GM12878 (cell line): Measurements from ENCODE around the gene TRIM41. TPM values are rescaled to one million over a fixed set of nuclear protein-coding genes. Genes with fewer than 3 reads are reported as not detected.

Experiments
- ASH2L ChIP-seq: fragments of 300-600, 200-600 bp; sonication (generic); IDR thresholded peaks from 2 replicates; pipeline ENCODE4 v1.6.1; 2017; ENCODE audit warnings: low read depth, mild to moderate bottlenecking, borderline replicate concordance
- ATF7 ChIP-seq: fragments of 450-650 bp; IDR thresholded peaks from 2 replicates; pipeline ENCODE4 v1.6.1; 2016; ENCODE audit warnings: low read depth, mild to moderate bottlenecking
- CEBPB ChIP-seq, 2 experiments: fragments of 150-350 bp in 1 of 2; IDR thresholded peaks; 2 replicates each; pipeline ENCODE4 v1.6.1; 2012 to 2014; ENCODE audit warnings: low read depth in 2 of 2, low read length in 2 of 2, borderline replicate concordance in 1 of 2, inconsistent platforms in 1 of 2
- DPF2 ChIP-seq: fragments of 450-650 bp; IDR thresholded peaks from 2 replicates; pipeline ENCODE4 v1.6.1; 2017; ENCODE audit warnings: mild to moderate bottlenecking
- EGR1 ChIP-seq, 2 experiments: IDR thresholded peaks; 1 replicate in 1 of 2; 2 replicates in 1 of 2; pipeline ENCODE4 v1.6.1; 2011 to 2012; ENCODE audit warnings: low read depth in 2 of 2, low read length in 2 of 2, borderline replicate concordance in 1 of 2, mild to moderate bottlenecking in 1 of 2, moderate library complexity in 1 of 2
- FOXK2 ChIP-seq: fragments of 450-650 bp; IDR thresholded peaks from 2 replicates; pipeline ENCODE4 v1.6.1; 2017; ENCODE audit warnings: mild to moderate bottlenecking, moderate library complexity
- HDGF ChIP-seq: fragments of 450-650 bp; IDR thresholded peaks from 2 replicates; pipeline ENCODE4 v1.6.1; 2016; ENCODE audit warnings: antibody characterized with exemption
- KAT2A ChIP-seq: conservative IDR thresholded peaks from 2 replicates; pipeline ENCODE4 v1.6.1; 2011; ENCODE audit warnings: low read depth, low read length; ENCODE audit not compliant: control insufficient read depth
- MEF2B ChIP-seq: fragments of 450-650 bp; IDR thresholded peaks from 2 replicates; pipeline ENCODE4 v1.6.1; 2018; ENCODE audit warnings: mild to moderate bottlenecking, moderate library complexity; ENCODE audit not compliant: partially characterized antibody, poor library complexity, severe bottlenecking
- NFYA ChIP-seq: IDR thresholded peaks from 2 replicates; pipeline ENCODE4 v1.6.1; 2011; ENCODE audit warnings: low read depth, mild to moderate bottlenecking, low read length, improper control_type of control experiment, borderline replicate concordance
- RELA ChIP-seq: fragments of 450-650 bp; IDR thresholded peaks from 2 replicates; pipeline ENCODE4 v1.8.0; 2014; ENCODE audit warnings: borderline replicate concordance; ENCODE audit not compliant: partially characterized antibody
- RUNX3 ChIP-seq: IDR thresholded peaks from 2 replicates; pipeline ENCODE4 v1.6.1; 2012; ENCODE audit warnings: low read length, inconsistent platforms
- SREBF2 ChIP-seq: IDR thresholded peaks from 2 replicates; pipeline ENCODE4 v1.6.1; 2012; ENCODE audit warnings: mild to moderate bottlenecking, low read length
- TCF12 ChIP-seq: IDR thresholded peaks from 2 replicates; pipeline ENCODE4 v1.6.1; 2011; ENCODE audit warnings: low read depth, mild to moderate bottlenecking, low read length
- USF1 ChIP-seq: IDR thresholded peaks from 2 replicates; pipeline ENCODE4 v1.6.1; 2011; ENCODE audit warnings: borderline replicate concordance, low read depth, mild to moderate bottlenecking, moderate library complexity, mixed read lengths, low read length; ENCODE audit not compliant: insufficient read depth; ENCODE audit errors: extremely low read length
- ZBED1 ChIP-seq: IDR thresholded peaks from 2 replicates; pipeline ENCODE4 v1.6.1; 2016; ENCODE audit warnings: borderline replicate concordance
- ZNF274 ChIP-seq: IDR thresholded peaks from one replicate; pipeline ENCODE4 v1.8.0; 2011; ENCODE audit not compliant: insufficient read length, insufficient read depth
- polyA plus RNA-seq, 11 experiments: library from polyadenylated mRNA; depleted of rRNA in 4 of 11; unstranded in 6 of 11; stranded (reverse) in 5 of 11; fragments of >200 nt; fragmentation: Nextera tagmentation in 4 of 11; fragmentation: Illumina TruSeq in 1 of 11; extraction: Ambion mirVana in 4 of 11; extraction: Trizol in 1 of 11; gene quantifications; 1 replicate in 1 of 11; 2 replicates in 10 of 11; pipeline versions ENCODE4 v1.2.1 to v1.2.3, GENCODE V29; 2011 to 2016; ENCODE audit warnings: inconsistent platforms in 2 of 11, missing spikeins in 2 of 11, low read depth in 1 of 11
- total RNA-seq, 4 experiments: library from RNA; depleted of rRNA in 3 of 4; stranded (reverse); fragments of >200 nt in 3 of 4; fragmentation: Illumina TruSeq in 1 of 4; extraction: Trizol in 1 of 4; gene quantifications; 2 replicates each; pipeline versions ENCODE4 v1.2.1 to v1.2.3, GENCODE V29; 2013 to 2021
- TF ChIP-seq, protein P1 (sequence below): fragments of 450-650 bp; IDR thresholded peaks from 2 replicates; pipeline ENCODE4 v1.6.1; 2016; ENCODE audit warnings: mild to moderate bottlenecking
- TF ChIP-seq, protein P2 (sequence below): fragments of 450-650 bp; IDR thresholded peaks from 2 replicates; pipeline ENCODE4 v1.6.1; 2017; ENCODE audit warnings: mild to moderate bottlenecking, moderate library complexity
- TF ChIP-seq, protein P3 (sequence below): fragments of 450-650 bp; IDR thresholded peaks from 2 replicates; pipeline ENCODE4 v1.6.1; 2018; ENCODE audit warnings: borderline replicate concordance, mild to moderate bottlenecking; ENCODE audit not compliant: partially characterized antibody

Gene TRIM41
- total and polyA plus RNA-seq, 10 of the 15 experiments (the other 5 are each of a cell fraction or from before 2014, with no cell fraction given), result 1.0 to 28.9 (median 10.6) TPM

DNA sequence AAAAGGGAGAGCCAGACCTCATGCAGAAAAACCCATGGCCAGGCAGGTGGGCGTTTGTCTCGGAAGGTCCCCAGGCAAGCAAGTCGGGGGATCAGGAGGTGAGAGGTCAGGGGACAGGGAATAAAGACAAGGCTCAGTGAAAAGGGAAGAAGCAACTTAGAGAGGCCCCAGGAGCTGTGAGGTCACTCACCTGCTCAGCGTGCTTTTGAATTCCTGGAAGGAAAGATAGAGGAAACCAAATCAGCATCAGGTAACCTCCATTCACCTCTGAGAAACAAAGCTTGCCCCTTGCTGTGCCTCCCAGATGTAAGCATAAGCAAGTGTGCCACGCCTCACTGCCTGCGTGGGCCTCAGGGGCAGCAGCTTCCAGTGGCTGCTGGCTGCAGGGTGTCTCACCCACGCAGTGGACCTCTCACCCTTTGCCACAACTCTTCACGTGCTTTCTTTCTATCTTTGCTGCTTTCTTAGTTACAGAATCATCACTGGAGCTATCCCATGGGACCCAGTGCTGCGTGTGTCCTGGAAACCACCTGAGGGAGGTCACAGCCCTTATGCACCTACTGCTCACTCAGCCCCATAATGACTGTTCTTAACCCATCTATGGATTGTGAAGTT is 24.1 kb upstream of the TRIM41 start (continued):
- TF ChIP-seq, protein P1, sequence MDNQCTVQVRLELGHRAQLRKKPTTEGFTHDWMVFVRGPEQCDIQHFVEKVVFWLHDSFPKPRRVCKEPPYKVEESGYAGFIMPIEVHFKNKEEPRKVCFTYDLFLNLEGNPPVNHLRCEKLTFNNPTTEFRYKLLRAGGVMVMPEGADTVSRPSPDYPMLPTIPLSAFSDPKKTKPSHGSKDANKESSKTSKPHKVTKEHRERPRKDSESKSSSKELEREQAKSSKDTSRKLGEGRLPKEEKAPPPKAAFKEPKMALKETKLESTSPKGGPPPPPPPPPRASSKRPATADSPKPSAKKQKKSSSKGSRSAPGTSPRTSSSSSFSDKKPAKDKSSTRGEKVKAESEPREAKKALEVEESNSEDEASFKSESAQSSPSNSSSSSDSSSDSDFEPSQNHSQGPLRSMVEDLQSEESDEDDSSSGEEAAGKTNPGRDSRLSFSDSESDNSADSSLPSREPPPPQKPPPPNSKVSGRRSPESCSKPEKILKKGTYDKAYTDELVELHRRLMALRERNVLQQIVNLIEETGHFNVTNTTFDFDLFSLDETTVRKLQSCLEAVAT, result 0 out of 2 replicates have a peak, but pooled peaks have one; percentile 35
- TF ChIP-seq NFYA (no peak), ASH2L (0 out of 2 replicates have a peak, but pooled peaks have one; percentile 19), HDGF (no peak), RUNX3 (peak; percentile 78), ZBED1 (no peak), EGR1 (IDR thresholded peaks at IDR 0.05; ENCODE audit: borderline replicate concordance in 1 of 2, low read depth in 2 of 2, low read length in 2 of 2) (peak in 1 of 2 experiments; percentile 93; a peak in 2 of 3 replicates), MEF2B (peak; percentile 97), FOXK2 (no peak), CEBPB (IDR thresholded peaks at IDR 0.05; ENCODE audit: borderline replicate concordance in 1 of 2, low read depth in 2 of 2, low read length in 2 of 2) (no peak), DPF2 (peak; percentile 92), TCF12 (0 out of 2 replicates have a peak, but pooled peaks have one; percentile 25), KAT2A (no peak), RELA (peak; percentile 88), SREBF2 (no peak), USF1 (peak; percentile 33), ATF7 (peak; percentile 93), ZNF274 (no peak)
- TF ChIP-seq, protein P2, sequence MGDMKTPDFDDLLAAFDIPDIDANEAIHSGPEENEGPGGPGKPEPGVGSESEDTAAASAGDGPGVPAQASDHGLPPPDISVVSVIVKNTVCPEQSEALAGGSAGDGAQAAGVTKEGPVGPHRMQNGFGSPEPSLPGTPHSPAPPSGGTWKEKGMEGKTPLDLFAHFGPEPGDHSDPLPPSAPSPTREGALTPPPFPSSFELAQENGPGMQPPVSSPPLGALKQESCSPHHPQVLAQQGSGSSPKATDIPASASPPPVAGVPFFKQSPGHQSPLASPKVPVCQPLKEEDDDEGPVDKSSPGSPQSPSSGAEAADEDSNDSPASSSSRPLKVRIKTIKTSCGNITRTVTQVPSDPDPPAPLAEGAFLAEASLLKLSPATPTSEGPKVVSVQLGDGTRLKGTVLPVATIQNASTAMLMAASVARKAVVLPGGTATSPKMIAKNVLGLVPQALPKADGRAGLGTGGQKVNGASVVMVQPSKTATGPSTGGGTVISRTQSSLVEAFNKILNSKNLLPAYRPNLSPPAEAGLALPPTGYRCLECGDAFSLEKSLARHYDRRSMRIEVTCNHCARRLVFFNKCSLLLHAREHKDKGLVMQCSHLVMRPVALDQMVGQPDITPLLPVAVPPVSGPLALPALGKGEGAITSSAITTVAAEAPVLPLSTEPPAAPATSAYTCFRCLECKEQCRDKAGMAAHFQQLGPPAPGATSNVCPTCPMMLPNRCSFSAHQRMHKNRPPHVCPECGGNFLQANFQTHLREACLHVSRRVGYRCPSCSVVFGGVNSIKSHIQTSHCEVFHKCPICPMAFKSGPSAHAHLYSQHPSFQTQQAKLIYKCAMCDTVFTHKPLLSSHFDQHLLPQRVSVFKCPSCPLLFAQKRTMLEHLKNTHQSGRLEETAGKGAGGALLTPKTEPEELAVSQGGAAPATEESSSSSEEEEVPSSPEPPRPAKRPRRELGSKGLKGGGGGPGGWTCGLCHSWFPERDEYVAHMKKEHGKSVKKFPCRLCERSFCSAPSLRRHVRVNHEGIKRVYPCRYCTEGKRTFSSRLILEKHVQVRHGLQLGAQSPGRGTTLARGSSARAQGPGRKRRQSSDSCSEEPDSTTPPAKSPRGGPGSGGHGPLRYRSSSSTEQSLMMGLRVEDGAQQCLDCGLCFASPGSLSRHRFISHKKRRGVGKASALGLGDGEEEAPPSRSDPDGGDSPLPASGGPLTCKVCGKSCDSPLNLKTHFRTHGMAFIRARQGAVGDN, result peak; percentile 65; the same call in 1 of the 2 replicates
- TF ChIP-seq, protein P3, sequence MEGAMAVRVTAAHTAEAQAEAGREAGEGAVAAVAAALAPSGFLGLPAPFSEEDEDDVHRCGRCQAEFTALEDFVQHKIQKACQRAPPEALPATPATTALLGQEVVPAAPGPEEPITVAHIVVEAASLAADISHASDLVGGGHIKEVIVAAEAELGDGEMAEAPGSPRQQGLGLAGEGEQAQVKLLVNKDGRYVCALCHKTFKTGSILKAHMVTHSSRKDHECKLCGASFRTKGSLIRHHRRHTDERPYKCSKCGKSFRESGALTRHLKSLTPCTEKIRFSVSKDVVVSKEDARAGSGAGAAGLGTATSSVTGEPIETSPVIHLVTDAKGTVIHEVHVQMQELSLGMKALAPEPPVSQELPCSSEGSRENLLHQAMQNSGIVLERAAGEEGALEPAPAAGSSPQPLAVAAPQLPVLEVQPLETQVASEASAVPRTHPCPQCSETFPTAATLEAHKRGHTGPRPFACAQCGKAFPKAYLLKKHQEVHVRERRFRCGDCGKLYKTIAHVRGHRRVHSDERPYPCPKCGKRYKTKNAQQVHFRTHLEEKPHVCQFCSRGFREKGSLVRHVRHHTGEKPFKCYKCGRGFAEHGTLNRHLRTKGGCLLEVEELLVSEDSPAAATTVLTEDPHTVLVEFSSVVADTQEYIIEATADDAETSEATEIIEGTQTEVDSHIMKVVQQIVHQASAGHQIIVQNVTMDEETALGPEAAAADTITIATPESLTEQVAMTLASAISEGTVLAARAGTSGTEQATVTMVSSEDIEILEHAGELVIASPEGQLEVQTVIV, result no peak
